ENCODE measurements around the gene INSM1. TPM values are rescaled to one million over a fixed set of nuclear protein-coding genes. Genes with fewer than 3 reads are reported as not detected.

Gene INSM1
- total RNA-seq, 1 experiment from 2014 or later: not detected

- no peaks in the 10 kb centered on the region for H3K9me3 ChIP-seq (ENCODE audit: low read depth, low read length, poor library complexity, severe bottlenecking)
- no peaks in the 10 kb centered on the region for H3K36me3 ChIP-seq (ENCODE audit: insufficient read depth, low read length, poor library complexity, severe bottlenecking)
- no peaks in the 10 kb centered on the region for H3K27me3 ChIP-seq (replicated peaks; ENCODE audit: insufficient read depth, low read depth, low read length, poor library complexity)
- no peak overlapping the region for H3K4me3 ChIP-seq (ENCODE audit: low read depth, low read length, poor library complexity, severe bottlenecking)
- peaks cover 11% of the 10 kb centered on the region for H3K4me1 ChIP-seq (ENCODE audit: insufficient read depth, low read length, poor library complexity, severe bottlenecking)
- ChIA-PET CTCF (no interaction called here), POLR2A (ENCODE audit: low non-redundant PET) (no interaction called here)
- no peak for DNase-seq (ENCODE audit: low spot score)
- BruUV-seq (replicated peaks): no TSS peak
- H3K27ac ChIP-seq (ENCODE audit: low read depth, low read length, poor library complexity, severe bottlenecking): no peak overlapping the region
- TF ChIP-seq EZH2 (IDR thresholded peaks at IDR 0.05; ENCODE audit: borderline replicate concordance, low read depth, low read length, poor library complexity, severe bottlenecking): no peak
- TF ChIP-seq, protein P1, sequence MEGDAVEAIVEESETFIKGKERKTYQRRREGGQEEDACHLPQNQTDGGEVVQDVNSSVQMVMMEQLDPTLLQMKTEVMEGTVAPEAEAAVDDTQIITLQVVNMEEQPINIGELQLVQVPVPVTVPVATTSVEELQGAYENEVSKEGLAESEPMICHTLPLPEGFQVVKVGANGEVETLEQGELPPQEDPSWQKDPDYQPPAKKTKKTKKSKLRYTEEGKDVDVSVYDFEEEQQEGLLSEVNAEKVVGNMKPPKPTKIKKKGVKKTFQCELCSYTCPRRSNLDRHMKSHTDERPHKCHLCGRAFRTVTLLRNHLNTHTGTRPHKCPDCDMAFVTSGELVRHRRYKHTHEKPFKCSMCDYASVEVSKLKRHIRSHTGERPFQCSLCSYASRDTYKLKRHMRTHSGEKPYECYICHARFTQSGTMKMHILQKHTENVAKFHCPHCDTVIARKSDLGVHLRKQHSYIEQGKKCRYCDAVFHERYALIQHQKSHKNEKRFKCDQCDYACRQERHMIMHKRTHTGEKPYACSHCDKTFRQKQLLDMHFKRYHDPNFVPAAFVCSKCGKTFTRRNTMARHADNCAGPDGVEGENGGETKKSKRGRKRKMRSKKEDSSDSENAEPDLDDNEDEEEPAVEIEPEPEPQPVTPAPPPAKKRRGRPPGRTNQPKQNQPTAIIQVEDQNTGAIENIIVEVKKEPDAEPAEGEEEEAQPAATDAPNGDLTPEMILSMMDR (conservative IDR thresholded peaks at IDR 0.05; ENCODE audit: low read depth, low read length): no peak
- intact Hi-C loops (cut with micrococcal nuclease; ENCODE audit: unreplicated experiment): no loop called here
Observed at GRCh38 chr20:20417876-20418676, 50.2 kb downstream of the INSM1 start.
